ENCODE measurements around the gene OR6K6.

The OR6K6 gene

DNA sequence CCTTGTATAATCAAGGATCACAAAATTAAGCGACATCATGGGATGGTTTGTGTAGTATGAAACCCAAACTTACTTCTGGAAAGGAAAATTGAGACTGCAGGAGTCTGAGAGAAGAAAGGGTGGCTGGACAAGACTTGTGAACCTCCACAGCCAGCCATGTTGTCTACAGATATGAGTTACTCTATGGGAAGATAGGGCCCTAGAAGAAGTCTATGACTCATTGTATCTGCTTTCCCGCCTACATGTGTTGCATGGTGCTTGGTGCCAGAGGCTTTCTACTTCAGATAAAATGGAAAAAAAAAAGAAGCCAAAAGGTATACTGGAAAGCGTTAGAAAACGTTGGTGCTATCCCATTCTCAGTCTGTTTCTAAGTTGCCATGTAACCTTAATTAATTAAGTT is 45.2 kb downstream of the OR6K6 start:
- H3K4me1 ChIP-seq (ENCODE audit: low read depth, poor library complexity, severe bottlenecking): no peaks in the 10 kb centered on the region
- H3K36me3 ChIP-seq (ENCODE audit: insufficient read depth): no peaks in the 10 kb centered on the region
- no peaks in the 10 kb centered on the region for H3K27me3 ChIP-seq (ENCODE audit: insufficient read depth, low read depth)
- H3K79me2 ChIP-seq (ENCODE audit: insufficient read depth, low read depth): no peaks in the 10 kb centered on the region
- TF ChIP-seq, protein P1, sequence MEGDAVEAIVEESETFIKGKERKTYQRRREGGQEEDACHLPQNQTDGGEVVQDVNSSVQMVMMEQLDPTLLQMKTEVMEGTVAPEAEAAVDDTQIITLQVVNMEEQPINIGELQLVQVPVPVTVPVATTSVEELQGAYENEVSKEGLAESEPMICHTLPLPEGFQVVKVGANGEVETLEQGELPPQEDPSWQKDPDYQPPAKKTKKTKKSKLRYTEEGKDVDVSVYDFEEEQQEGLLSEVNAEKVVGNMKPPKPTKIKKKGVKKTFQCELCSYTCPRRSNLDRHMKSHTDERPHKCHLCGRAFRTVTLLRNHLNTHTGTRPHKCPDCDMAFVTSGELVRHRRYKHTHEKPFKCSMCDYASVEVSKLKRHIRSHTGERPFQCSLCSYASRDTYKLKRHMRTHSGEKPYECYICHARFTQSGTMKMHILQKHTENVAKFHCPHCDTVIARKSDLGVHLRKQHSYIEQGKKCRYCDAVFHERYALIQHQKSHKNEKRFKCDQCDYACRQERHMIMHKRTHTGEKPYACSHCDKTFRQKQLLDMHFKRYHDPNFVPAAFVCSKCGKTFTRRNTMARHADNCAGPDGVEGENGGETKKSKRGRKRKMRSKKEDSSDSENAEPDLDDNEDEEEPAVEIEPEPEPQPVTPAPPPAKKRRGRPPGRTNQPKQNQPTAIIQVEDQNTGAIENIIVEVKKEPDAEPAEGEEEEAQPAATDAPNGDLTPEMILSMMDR (conservative IDR thresholded peaks at IDR 0.05; ENCODE audit: low read depth, low read length): no peak
- H4K20me1 ChIP-seq (ENCODE audit: insufficient read depth): no peaks in the 10 kb centered on the region
- no peak overlapping the region for H3K9ac ChIP-seq
- no peak overlapping the region for H3K4me3 ChIP-seq (IDR thresholded peaks at IDR 0.05; ENCODE audit: insufficient read depth, low read depth, low read length)
- H2AFZ ChIP-seq (ENCODE audit: low read depth): no peak overlapping the region
- no peak overlapping the region for H3K27ac ChIP-seq
- no peak overlapping the region for H3K4me2 ChIP-seq

DNA sequence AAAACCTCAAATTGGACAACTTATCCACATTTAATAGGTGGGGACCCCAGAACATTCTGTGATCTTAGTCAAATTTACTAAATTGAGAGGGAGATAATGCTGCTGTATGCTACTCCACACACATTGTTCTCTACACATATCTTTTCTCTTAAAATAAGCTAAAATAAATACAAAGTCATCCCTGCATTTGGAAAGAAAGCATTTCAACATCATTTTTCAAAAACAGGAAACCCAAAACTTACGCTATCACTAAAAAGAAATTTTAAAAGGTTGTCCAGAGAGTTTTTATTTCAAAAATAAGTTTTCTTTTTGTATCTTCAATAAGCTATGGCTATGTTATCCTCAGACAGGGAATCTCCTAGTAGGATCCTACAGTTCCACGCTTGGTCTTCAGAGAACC is 46.0 kb downstream of the OR6K6 start:
- Histone ChIP-seq H3K4me3 (IDR thresholded peaks at IDR 0.05; ENCODE audit: insufficient read depth, low read depth, low read length) (no peak overlapping the region), H3K27ac (no peak overlapping the region), H3K9ac (no peak overlapping the region), H3K27me3 (ENCODE audit: insufficient read depth, low read depth) (no peaks in the 10 kb centered on the region), H4K20me1 (ENCODE audit: insufficient read depth) (no peaks in the 10 kb centered on the region), H3K4me1 (ENCODE audit: low read depth, poor library complexity, severe bottlenecking) (no peaks in the 10 kb centered on the region), H3K79me2 (ENCODE audit: insufficient read depth, low read depth) (no peaks in the 10 kb centered on the region), H3K4me2 (no peak overlapping the region), H3K36me3 (ENCODE audit: insufficient read depth) (no peaks in the 10 kb centered on the region), H2AFZ (ENCODE audit: low read depth) (no peak overlapping the region)
- TF ChIP-seq, protein P1 (conservative IDR thresholded peaks at IDR 0.05; ENCODE audit: low read depth, low read length): no peak

GRCh38 chr1:158801396-158801795 is 46.9 kb downstream of the OR6K6 start:
- Histone ChIP-seq H4K20me1 (ENCODE audit: insufficient read depth) (no peaks in the 10 kb centered on the region), H3K27me3 (ENCODE audit: insufficient read depth, low read depth) (no peaks in the 10 kb centered on the region)
- TF ChIP-seq, protein P1 (conservative IDR thresholded peaks at IDR 0.05; ENCODE audit: low read depth, low read length): no peak

DNA sequence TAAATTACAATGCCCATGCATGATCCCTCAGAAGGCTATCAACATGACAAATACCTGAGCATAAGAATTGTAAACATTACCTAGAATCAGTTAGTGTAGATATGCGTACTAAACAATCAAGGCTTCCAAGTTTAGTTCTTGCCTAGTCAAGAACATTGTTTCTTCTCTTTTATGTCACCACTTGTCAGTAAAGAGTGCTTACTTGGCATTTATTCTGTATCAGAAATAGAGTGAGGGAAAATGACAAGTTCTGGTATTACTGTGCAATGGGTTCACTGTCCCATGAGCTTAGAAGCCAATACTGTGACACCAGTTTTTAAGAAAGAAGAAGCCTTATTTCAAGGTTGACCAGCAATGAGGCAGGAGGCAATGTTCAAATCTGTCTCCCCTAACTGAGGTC is 49.2 kb downstream of the OR6K6 start:
- Histone ChIP-seq H3K79me2 (ENCODE audit: insufficient read depth, low read depth) (no peaks in the 10 kb centered on the region), H3K9ac (no peak overlapping the region), H4K20me1 (ENCODE audit: insufficient read depth) (no peaks in the 10 kb centered on the region), H3K27me3 (ENCODE audit: insufficient read depth, low read depth) (no peaks in the 10 kb centered on the region), H3K4me1 (ENCODE audit: low read depth, poor library complexity, severe bottlenecking) (no peaks in the 10 kb centered on the region), H2AFZ (ENCODE audit: low read depth) (no peak overlapping the region), H3K4me2 (no peak overlapping the region), H3K27ac (no peak overlapping the region), H3K4me3 (IDR thresholded peaks at IDR 0.05; ENCODE audit: insufficient read depth, low read depth, low read length) (no peak overlapping the region), H3K36me3 (ENCODE audit: insufficient read depth) (no peaks in the 10 kb centered on the region)
- TF ChIP-seq, protein P1 (conservative IDR thresholded peaks at IDR 0.05; ENCODE audit: low read depth, low read length): no peak

More at GRCh38 chr1:158801396-158801795, 46.9 kb downstream of the OR6K6 start:
- no peak overlapping the region for H3K4me3 ChIP-seq (IDR thresholded peaks at IDR 0.05; ENCODE audit: insufficient read depth, low read depth, low read length)
- H3K79me2 ChIP-seq (ENCODE audit: insufficient read depth, low read depth): no peaks in the 10 kb centered on the region
- no peak overlapping the region for H3K9ac ChIP-seq
- no peak overlapping the region for H3K4me2 ChIP-seq
- no peaks in the 10 kb centered on the region for H3K4me1 ChIP-seq (ENCODE audit: low read depth, poor library complexity, severe bottlenecking)
- no peak overlapping the region for H3K27ac ChIP-seq
- no peaks in the 10 kb centered on the region for H3K36me3 ChIP-seq (ENCODE audit: insufficient read depth)
- H2AFZ ChIP-seq (ENCODE audit: low read depth): no peak overlapping the region
